Activated CD4-positive, alpha-beta T cell treated with anti-CD3 and anti-CD28 coated beads, Interleukin-2, amount 10 ng/mL, durations not matched to agents 24 days and 14 days (primary cell): ENCODE measurements around the gene CTU1. TPM values are rescaled to one million over a fixed set of nuclear protein-coding genes. Genes with fewer than 3 reads are reported as not detected.

Experiments
- total RNA-seq: library from RNA; stranded (reverse); gene quantifications from 2 replicates; pipeline ENCODE4 v1.2.3, GENCODE V29; 2022

CTU1 gene
- total RNA-seq, 1 donor from 2014 or later = 12.8 TPM

Other genes with a start within 250 kb of the CTU1 start
- gene KLK2, start 235.0 kb downstream of the CTU1 start, total RNA-seq = 0.33 and 0.75 TPM in 2 replicates
- gene KLK4, start 197.0 kb downstream of the CTU1 start, total RNA-seq = not detected in 2 replicates
- gene KLK5, start 155.4 kb downstream of the CTU1 start, total RNA-seq = not detected in 2 replicates
- gene KLK6, start 138.8 kb downstream of the CTU1 start, total RNA-seq = not detected in 2 replicates
- gene KLK7, start 124.5 kb downstream of the CTU1 start, total RNA-seq = not detected in 2 replicates
- gene KLK8, start 106.8 kb downstream of the CTU1 start, total RNA-seq = not detected in 2 replicates
- gene KLK10, start 88.7 kb downstream of the CTU1 start, total RNA-seq = not detected in 2 replicates
- not detected in 2 replicates for gene KLK11, start 81.8 kb downstream of the CTU1 start, total RNA-seq
- not detected in 2 replicates for gene KLK12, start 73.4 kb downstream of the CTU1 start, total RNA-seq
- gene KLK13, start 43.3 kb downstream of the CTU1 start, total RNA-seq = not detected in 2 replicates
- 0.91 and 1.1 TPM in 2 replicates for gene KLK14, start 25.5 kb downstream of the CTU1 start, total RNA-seq
- 0.33 and 0.52 TPM in 2 replicates for gene SIGLEC9, start 16.5 kb upstream of the CTU1 start, total RNA-seq
- gene SIGLEC7, start 33.9 kb upstream of the CTU1 start, total RNA-seq = not detected in 2 replicates
- gene CD33, start 116.7 kb upstream of the CTU1 start, total RNA-seq = 6.5 and 8.7 TPM in 2 replicates
- not detected in 2 replicates for gene SIGLECL1, start 142.7 kb upstream of the CTU1 start, total RNA-seq
- gene IGLON5, start 203.2 kb upstream of the CTU1 start, total RNA-seq = 1.2 and 1.8 TPM in 2 replicates
- 7.1 and 7.2 TPM in 2 replicates for gene VSIG10L, start 233.7 kb upstream of the CTU1 start, total RNA-seq